H1 (cell line): ENCODE results near the gene OR2D2. TPM values are rescaled to one million over a fixed set of nuclear protein-coding genes. Genes with fewer than 3 reads are reported as not detected.

Source experiments
- CTCF ChIA-PET: fragments of 300-600 bp; sonication (Branson Sonifier 250); formaldehyde crosslinking; loops from one replicate; lab custom pipeline; 2021; ENCODE audit not compliant: partially characterized antibody; lab: Charles Lee
- POLR2A ChIA-PET: fragments of 300-600 bp; sonication (Branson Sonifier 250); formaldehyde crosslinking; loops from one replicate; lab custom pipeline; 2021; ENCODE audit warnings: inconsistent platforms; ENCODE audit not compliant: partially characterized antibody; lab: Charles Lee
- DNase-seq, 2 experiments: peaks; one replicate each; pipeline versions ENCODE4 v3.0.0 to v3.0.0-alpha.2; 2010 to 2022; ENCODE audit warnings: low spot score in 2 of 2, low read depth in 1 of 2, mixed read lengths in 1 of 2
- FAIRE-seq: peaks from 2 replicates; lab custom pipeline; 2011; peaks lifted over from hg19 to GRCh38; lab: Jason Lieb, UNC
- H2AFZ ChIP-seq: 2 replicates; pipeline ENCODE4 v1.8.1; 2012; ENCODE audit warnings: low read length, inconsistent platforms
- H2AK5ac ChIP-seq: 2 replicates; pipeline ENCODE4 v1.6.1; 2013; ENCODE audit warnings: low read depth, low read length
- H2BK120ac ChIP-seq: replicated peaks from 2 replicates; pipeline ENCODE3; 2013; ENCODE audit warnings: low read depth, low read length, inconsistent platforms
- H2BK12ac ChIP-seq: 2 replicates; pipeline ENCODE4 v1.6.1; 2013; ENCODE audit warnings: low read depth, low read length
- H2BK15ac ChIP-seq: 2 replicates; pipeline ENCODE4 v1.6.1; 2013; ENCODE audit warnings: low read length
- H2BK20ac ChIP-seq: 2 replicates; pipeline ENCODE4 v1.6.1; 2013; ENCODE audit warnings: low read length
- H2BK5ac ChIP-seq: 2 replicates; pipeline ENCODE4 v1.6.1; 2013; ENCODE audit warnings: low read depth, low read length
- H3K14ac ChIP-seq: 2 replicates; pipeline ENCODE4 v1.6.1; 2013; ENCODE audit warnings: inconsistent platforms; ENCODE audit not compliant: insufficient read length
- H3K18ac ChIP-seq: 2 replicates; pipeline ENCODE4 v1.6.1; 2013; ENCODE audit warnings: low read length; ENCODE audit errors: extremely low read depth
- H3K23ac ChIP-seq: 2 replicates; pipeline ENCODE4 v1.6.1; 2013; ENCODE audit warnings: inconsistent platforms; ENCODE audit not compliant: insufficient read length
- H3K23me2 ChIP-seq: 2 replicates; pipeline ENCODE4 v1.6.1; 2013; ENCODE audit warnings: low read depth, low read length
- H3K27ac ChIP-seq: 2 replicates; pipeline ENCODE4 v1.6.1; 2011; ENCODE audit warnings: low read depth, low read length, inconsistent platforms
- H3K27me3 ChIP-seq, 4 experiments: replicated peaks in 1 of 4; 1 replicate in 1 of 4; 2 replicates in 3 of 4; pipeline versions ENCODE4 v1.6.1 to v1.8.1; 2011 to 2013; ENCODE audit warnings: low read length in 3 of 4, mild to moderate bottlenecking in 3 of 4, inconsistent platforms in 2 of 4, mixed read lengths in 2 of 4, moderate library complexity in 1 of 4; ENCODE audit not compliant: control insufficient read depth in 3 of 4, insufficient read depth in 3 of 4; ENCODE audit errors: extremely low read depth in 1 of 4
- H3K36me3 ChIP-seq, 4 experiments: 2 replicates each; pipeline versions ENCODE4 v1.6.1 to v1.8.1; 2011 to 2013; ENCODE audit warnings: mild to moderate bottlenecking in 4 of 4, low read length in 3 of 4, moderate library complexity in 2 of 4, control low read depth in 1 of 4, inconsistent platforms in 1 of 4; ENCODE audit not compliant: insufficient read depth in 4 of 4, control insufficient read depth in 2 of 4
- H3K4ac ChIP-seq: replicated peaks from 2 replicates; pipeline ENCODE3; 2013; ENCODE audit warnings: low read length, low read depth, mixed read lengths, inconsistent platforms; ENCODE audit not compliant: insufficient read length
- H3K4me1 ChIP-seq, 4 experiments: replicated peaks in 1 of 4; 1 replicate in 1 of 4; 2 replicates in 3 of 4; pipeline versions ENCODE4 v1.6.1 to v1.8.1; 2011 to 2013; ENCODE audit warnings: low read length in 3 of 4, inconsistent platforms in 2 of 4, mixed read lengths in 1 of 4; ENCODE audit not compliant: insufficient read depth in 4 of 4, control insufficient read depth in 3 of 4
- H3K4me2 ChIP-seq, 2 experiments: 2 replicates each; pipeline versions ENCODE4 v1.6.1 to v1.8.1; 2011 to 2013; ENCODE audit warnings: low read depth in 2 of 2, low read length in 2 of 2, control low read depth in 1 of 2, inconsistent platforms in 1 of 2, mild to moderate bottlenecking in 1 of 2; ENCODE audit not compliant: insufficient read depth in 1 of 2
- H3K4me3 ChIP-seq, 4 experiments: fragments of 200-600, 300-600 bp in 1 of 4; sonication (generic), shearing (Covaris generic), sonication (Bioruptor Twin) in 1 of 4; 2 replicates each; pipeline versions ENCODE4 v1.5.1 to v1.8.1; 2011 to 2016; ENCODE audit warnings: low read length in 4 of 4, low read depth in 3 of 4, control low read depth in 2 of 4, inconsistent platforms in 2 of 4, mild to moderate bottlenecking in 2 of 4, mixed read lengths in 1 of 4, moderate library complexity in 1 of 4; ENCODE audit not compliant: insufficient read depth in 2 of 4; ENCODE audit errors: extremely low read depth in 1 of 4
- H3K56ac ChIP-seq: replicated peaks from 2 replicates; pipeline ENCODE3; 2013; ENCODE audit warnings: low read depth, mild to moderate bottlenecking, mixed read lengths, low read length, inconsistent platforms; ENCODE audit not compliant: insufficient read length
- H3K79me1 ChIP-seq: 2 replicates; pipeline ENCODE4 v1.6.1; 2013; ENCODE audit warnings: low read depth, low read length, control low read depth
- H3K79me2 ChIP-seq, 2 experiments: 2 replicates each; pipeline versions ENCODE4 v1.6.1 to v1.8.1; 2012 to 2013; ENCODE audit warnings: low read length in 2 of 2, mild to moderate bottlenecking in 2 of 2, inconsistent platforms in 1 of 2; ENCODE audit not compliant: insufficient read depth in 2 of 2, control insufficient read depth in 1 of 2
- H3K9ac ChIP-seq, 4 experiments: replicated peaks in 1 of 4; 1 replicate in 1 of 4; 2 replicates in 3 of 4; pipeline versions ENCODE4 v1.6.1 to v1.8.1; 2011 to 2013; ENCODE audit warnings: low read depth in 3 of 4, low read length in 3 of 4, control low read depth in 2 of 4, mild to moderate bottlenecking in 2 of 4, moderate library complexity in 2 of 4, inconsistent platforms in 1 of 4; ENCODE audit errors: extremely low read depth in 1 of 4
- H3K9me3 ChIP-seq, 2 experiments: 2 replicates each; pipeline versions ENCODE4 v1.6.1 to v1.8.1; 2012 to 2013; ENCODE audit warnings: mild to moderate bottlenecking in 2 of 2, moderate library complexity in 2 of 2, control low read depth in 1 of 2, inconsistent platforms in 1 of 2, low read depth in 1 of 2, low read length in 1 of 2, mixed read lengths in 1 of 2; ENCODE audit not compliant: insufficient read depth in 2 of 2
- H4K20me1 ChIP-seq, 2 experiments: replicated peaks in 1 of 2; 2 replicates each; pipeline versions ENCODE3 to v1.8.1; 2011 to 2013; ENCODE audit warnings: inconsistent platforms in 2 of 2, low read length in 2 of 2, mild to moderate bottlenecking in 1 of 2; ENCODE audit not compliant: insufficient read depth in 2 of 2, control insufficient read depth in 1 of 2
- H4K5ac ChIP-seq: 2 replicates; pipeline ENCODE4 v1.6.1; 2013; ENCODE audit warnings: low read length, low read depth, mixed read lengths, inconsistent platforms; ENCODE audit not compliant: insufficient read length
- H4K8ac ChIP-seq: 2 replicates; pipeline ENCODE4 v1.8.0; 2013; ENCODE audit warnings: mild to moderate bottlenecking, moderate library complexity, low read length, inconsistent platforms; ENCODE audit not compliant: insufficient read depth; ENCODE audit errors: extremely low read depth
- H4K91ac ChIP-seq: replicated peaks from 2 replicates; pipeline ENCODE3; 2013; ENCODE audit warnings: low read length, mixed read lengths, inconsistent platforms; ENCODE audit not compliant: insufficient read length
- CBX5 ChIP-seq: fragments of 300-800, 300-1000 bp; sonication (generic); IDR thresholded peaks from 2 replicates; pipeline ENCODE4 v1.7.1; 2016; ENCODE audit warnings: antibody characterized with exemption, low read length, low read depth
- CHD2 ChIP-seq: IDR thresholded peaks from 2 replicates; pipeline ENCODE4 v1.6.1; 2012; ENCODE audit warnings: low read length, improper control_type of control experiment
- EP300 ChIP-seq, 2 experiments: IDR thresholded peaks; 1 replicate in 1 of 2; 2 replicates in 1 of 2; pipeline ENCODE4 v1.6.1; 2011 to 2012; ENCODE audit warnings: low read depth in 2 of 2, low read length in 2 of 2, mild to moderate bottlenecking in 2 of 2, borderline replicate concordance in 1 of 2, inconsistent platforms in 1 of 2, moderate library complexity in 1 of 2
- GABPA ChIP-seq: IDR thresholded peaks from 2 replicates; pipeline ENCODE4 v1.6.1; 2011; ENCODE audit warnings: mild to moderate bottlenecking, low read length, moderate library complexity, borderline replicate concordance; ENCODE audit not compliant: insufficient read depth
- HDAC2 ChIP-seq, 2 experiments: fragments of 300-600 bp in 1 of 2; sonication (generic) in 1 of 2; IDR thresholded peaks; 2 replicates each; pipeline ENCODE4 v1.6.1; 2011 to 2012; ENCODE audit warnings: low read depth in 2 of 2, low read length in 2 of 2, mild to moderate bottlenecking in 2 of 2, moderate library complexity in 2 of 2, borderline replicate concordance in 1 of 2, inconsistent platforms in 1 of 2
- KDM1A ChIP-seq: fragments of 200-600, 300-600 bp; sonication (generic); IDR thresholded peaks from 2 replicates; pipeline ENCODE4 v1.7.1; 2016; ENCODE audit warnings: mild to moderate bottlenecking, low read length, borderline replicate concordance
- KDM5A ChIP-seq: fragments of 200-600 bp; IDR thresholded peaks from 2 replicates; pipeline ENCODE4 v1.7.1; 2012; ENCODE audit warnings: mild to moderate bottlenecking, low read length, inconsistent platforms, mixed read lengths
- MAX ChIP-seq: IDR thresholded peaks from 2 replicates; pipeline ENCODE4 v1.6.1; 2012; ENCODE audit warnings: inconsistent platforms
- TEAD4 ChIP-seq: IDR thresholded peaks from 2 replicates; pipeline ENCODE4 v1.6.1; 2012; ENCODE audit warnings: low read depth, low read length, inconsistent platforms, mixed read lengths
- USF2 ChIP-seq: IDR thresholded peaks from 2 replicates; pipeline ENCODE4 v1.6.1; 2011; ENCODE audit warnings: low read length, improper control_type of control experiment
- WGBS, 2 experiments: shearing (Covaris generic) in 1 of 2; methylation state at CpG; one replicate each; pipeline versions ENCODE4 v1.1.6 to v1.1.7; 2013 to 2015; ENCODE audit warnings: low lambda C conversion rate in 2 of 2, mixed read lengths in 2 of 2, inconsistent platforms in 1 of 2, low coverage in 1 of 2, missing lambda C conversion rate in 1 of 2; ENCODE audit not compliant: insufficient replicate concordance in 2 of 2, insufficient coverage in 1 of 2, insufficient read length in 1 of 2; ENCODE audit errors: extremely low coverage in 1 of 2, missing lambda C conversion rate in 1 of 2; 5-methylcytosine and 5-hydroxymethylcytosine counted together
- polyA plus RNA-seq, 7 experiments: library from polyadenylated mRNA; depleted of rRNA in 3 of 7; stranded (reverse) in 5 of 7; unstranded in 2 of 7; fragments of >200 nt in 5 of 7; fragments of 200-250 nt in 2 of 7; gene quantifications; 1 replicate in 5 of 7; 2 replicates in 1 of 7; 4 replicates in 1 of 7; pipeline versions ENCODE4 v1.2.1 to v1.2.3, GENCODE V29; 2011 to 2013; ENCODE audit warnings: missing spikeins in 2 of 7, mixed read lengths in 2 of 7
- total RNA-seq: library from RNA; stranded (reverse); fragmentation: NEBNext Ultra II Directional; extraction: Animal tissue kit (Norgen Biotek cat#: 25700); gene quantifications from 2 replicates; pipeline ENCODE4 v1.2.1, GENCODE V29; 2021

The OR2D2 gene
- total and polyA plus RNA-seq, 2 of the 8 experiments (the other 6 are each of a cell fraction or from before 2014, with no cell fraction given), result 0.15 TPM; not detected in 1

GRCh38 chr11:6862961-6863360 is 29.3 kb downstream of the OR2D2 start, which contains the start of gene OR10A2:
OR10A2 (plus strand) TSS chr11:6863057; CDS start chr11:6869755, 6,698 bp downstream.
- H3K9me3 ChIP-seq, result no peaks in the 10 kb centered on the region
- no peak within 1 kb of the TSS for H4K5ac ChIP-seq
- H2AK5ac ChIP-seq, result no peak within 1 kb of the TSS
- H3K14ac ChIP-seq, result no peak within 1 kb of the TSS
- no peaks in the 10 kb centered on the region for H3K4me1 ChIP-seq
- H2AFZ ChIP-seq, result no peak within 1 kb of the TSS
- H3K4me3 ChIP-seq, result no peak within 1 kb of the TSS
- H3K79me2 ChIP-seq, result no peaks in the 10 kb centered on the region
- no peak within 1 kb of the TSS for H3K9ac ChIP-seq
- no peak within 1 kb of the TSS for H4K8ac ChIP-seq
- H3K23me2 ChIP-seq, result no peaks in the 10 kb centered on the region
- no peak within 1 kb of the TSS for H3K56ac ChIP-seq
- H4K20me1 ChIP-seq, result no peaks in the 10 kb centered on the region
- H3K36me3 ChIP-seq, result no peaks in the 10 kb centered on the region
- ChIA-PET POLR2A (no interaction called here), CTCF (interaction anchor here (0.9 to 1.9 kb wide), 7 partner anchors 8 to 795 kb away, joined by 3 to 5 read pairs (median 4); partner anchors contain the start of gene OR10A4)
- H2BK5ac ChIP-seq, result no peak within 1 kb of the TSS
- DNase-seq, result no peak
- no peak within 1 kb of the TSS for H2BK120ac ChIP-seq
- no peak within 1 kb of the TSS for H3K27ac ChIP-seq
- no peak within 1 kb of the TSS for H2BK20ac ChIP-seq
- H4K91ac ChIP-seq, result no peak within 1 kb of the TSS
- H2BK15ac ChIP-seq, result no peak within 1 kb of the TSS
- no peak within 1 kb of the TSS for H3K4me2 ChIP-seq
- no peak within 1 kb of the TSS for H2BK12ac ChIP-seq
- no peak within 1 kb of the TSS for H3K23ac ChIP-seq
- no peak for FAIRE-seq
- H3K4ac ChIP-seq, result no peak within 1 kb of the TSS
- no peaks in the 10 kb centered on the region for H3K27me3 ChIP-seq
- WGBS, 2 experiments, result 77% methylated on average over 1 of the region's 1 CpG; no CpG with 5 or more reads in 1 of the 2 experiments
- H3K79me1 ChIP-seq, result no peaks in the 10 kb centered on the region
- H3K18ac ChIP-seq, result no peak within 1 kb of the TSS
- no peak for TF ChIP-seq KDM1A
- TF ChIP-seq MAX, result no peak
- no peak for TF ChIP-seq HDAC2 (IDR thresholded peaks at IDR 0.05; ENCODE audit: borderline replicate concordance in 1 of 2, low read depth in 2 of 2, low read length in 2 of 2)
- no peak for TF ChIP-seq EP300 (IDR thresholded peaks at IDR 0.05; ENCODE audit: borderline replicate concordance in 1 of 2, low read depth in 2 of 2, low read length in 2 of 2)
- no peak for TF ChIP-seq KDM5A
- TF ChIP-seq USF2, result no peak
- TF ChIP-seq TEAD4, result no peak
- TF ChIP-seq GABPA, result no peak
- TF ChIP-seq CBX5, result no peak
- TF ChIP-seq CHD2, result no peak
